Ovary (tissue), 3 donors: ENCODE measurements around the gene RNF138.
"Not testable (repeated sequence)": the region's sequence is repeated elsewhere in the genome, so short reads cannot be mapped to it uniquely, and the experiment has no call there.

Source experiments
- CTCF ChIP-seq, 3 donors: fragments of 450-650 bp in 2 of 3; fragments of 200-600 bp in 1 of 3; IDR thresholded peaks; one replicate each; pipeline versions ENCODE4 v1.5.1 to v1.8.0; 2016 to 2022; ENCODE audit warnings: antibody characterized with exemption in 3 of 3, mild to moderate bottlenecking in 1 of 3
- EP300 ChIP-seq: sonication (generic); formaldehyde crosslinking; IDR thresholded peaks from one replicate; pipeline ENCODE4 v1.6.1; 2017; ENCODE audit warnings: antibody characterized with exemption
- POLR2A ChIP-seq: fragments of 450-650 bp; IDR thresholded peaks from one replicate; pipeline ENCODE4 v1.6.1; 2017; ENCODE audit warnings: antibody characterized with exemption, mild to moderate bottlenecking, moderate library complexity
- donor health status: DM: no; HTN: no; CAD: no.

DNA sequence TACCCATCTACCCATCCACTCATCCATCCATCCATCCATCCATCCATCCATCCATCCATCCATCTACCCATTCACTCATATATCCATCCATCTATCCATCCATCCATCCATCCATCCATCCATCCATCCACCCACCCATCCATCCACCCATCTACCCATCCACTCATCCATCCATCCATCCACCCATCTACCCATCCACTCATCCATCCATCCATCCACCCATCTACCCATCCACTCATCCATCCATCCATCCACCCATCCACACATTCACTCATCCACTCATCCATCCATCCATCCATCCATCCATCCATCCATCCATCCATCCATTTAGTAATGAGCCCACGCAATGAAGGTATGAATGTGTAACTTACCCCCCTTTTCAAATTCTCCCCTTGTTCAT is 85.1 kb downstream of the RNF138 start:
- TF ChIP-seq CTCF (IDR thresholded peaks at IDR 0.05); EP300; POLR2A: not testable (repeated sequence)
